Stimulated activated CD4-positive, alpha-beta T cell treated with anti-CD3 and anti-CD28 coated beads, Interleukin-1b, Interleukin-23, amount 100 ng/mL, for 48 hours (primary cell): Measurements from ENCODE around the gene PITX1.

Experiments
- DNase-seq: peaks from one replicate; pipeline ENCODE4 v3.0.0-alpha.2; 2020

PITX1 gene

GRCh38 chr5:135027697-135028615 is 6.1 kb downstream of the PITX1 start:
- DNase-seq, result no peak

GRCh38 chr5:135027266-135027696 is 6.7 kb downstream of the PITX1 start:
- no peak for DNase-seq

DNA sequence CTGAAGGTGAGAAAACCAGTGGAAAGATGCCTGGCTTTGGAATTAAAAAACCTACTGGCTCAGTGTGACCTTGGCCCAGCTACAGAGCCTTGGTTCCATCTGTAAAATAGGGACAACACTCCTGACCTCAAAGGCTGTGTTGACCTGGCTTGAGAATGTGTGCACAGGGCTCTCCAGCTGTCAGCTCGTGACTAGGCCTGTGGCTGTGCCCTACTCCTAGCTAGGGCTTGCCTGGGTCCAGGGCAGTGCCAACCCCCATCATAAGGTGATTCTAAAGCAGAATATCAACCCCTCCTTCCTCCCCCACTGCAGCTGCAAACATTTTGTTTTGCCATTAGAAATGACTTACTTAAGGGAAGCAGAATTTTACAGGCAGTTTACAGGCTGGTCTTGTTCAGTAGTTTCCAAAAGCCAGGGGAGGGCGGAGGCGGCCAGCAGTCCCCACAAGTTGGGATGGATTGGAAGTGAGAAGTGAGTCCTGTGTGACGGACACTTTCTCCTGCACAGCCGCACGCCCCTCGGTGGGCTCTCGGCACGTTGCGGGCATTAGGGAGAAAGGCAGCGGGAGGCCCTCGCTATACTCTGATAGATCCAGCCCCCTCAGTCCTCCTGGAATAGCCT is 7.3 kb downstream of the PITX1 start:
- DNase-seq, result no peak

GRCh38 chr5:135025730-135026644 is 8.0 kb downstream of the PITX1 start:
- no peak for DNase-seq

DNA sequence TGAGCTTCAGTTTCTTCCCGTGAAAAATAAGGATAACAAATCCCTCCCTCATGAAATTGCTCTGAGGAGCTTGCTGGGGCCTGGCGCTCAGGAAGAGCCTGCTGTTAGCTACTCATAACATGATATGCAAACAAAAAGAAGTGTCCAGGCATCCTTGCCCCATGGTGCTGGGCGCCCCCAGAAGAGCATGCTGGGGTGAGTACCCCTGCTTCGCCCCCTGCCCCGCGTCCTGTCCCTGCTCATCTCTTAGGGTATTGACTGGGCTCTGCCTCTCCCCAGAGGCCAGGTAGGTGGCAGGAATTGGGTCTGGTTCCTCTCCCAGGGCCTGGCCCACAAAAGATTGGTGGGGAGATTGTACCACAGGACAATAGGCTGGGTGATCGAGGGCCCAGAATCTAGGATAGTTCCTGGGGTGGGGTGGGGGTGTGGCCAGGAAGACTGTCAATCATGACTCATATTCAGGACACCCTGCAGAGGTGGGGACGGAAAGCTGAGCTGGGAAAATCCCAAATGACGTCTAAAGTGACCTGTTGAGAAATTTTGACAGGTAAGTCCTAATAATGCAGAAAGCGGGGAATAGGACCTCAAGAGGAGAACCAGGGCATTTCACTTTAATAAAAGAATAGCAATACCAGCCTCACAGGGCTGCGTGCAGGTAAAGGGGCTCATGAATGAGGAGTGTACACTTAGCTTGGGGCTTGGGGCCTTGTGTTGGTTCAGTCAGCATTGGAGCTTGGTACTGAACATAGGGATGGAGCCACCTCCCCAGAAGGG is 8.9 kb downstream of the PITX1 start:
- DNase-seq, result no peak

GRCh38 chr5:135020111-135020895 is 13.7 kb downstream of the PITX1 start:
- DNase-seq, result no peak

DNA sequence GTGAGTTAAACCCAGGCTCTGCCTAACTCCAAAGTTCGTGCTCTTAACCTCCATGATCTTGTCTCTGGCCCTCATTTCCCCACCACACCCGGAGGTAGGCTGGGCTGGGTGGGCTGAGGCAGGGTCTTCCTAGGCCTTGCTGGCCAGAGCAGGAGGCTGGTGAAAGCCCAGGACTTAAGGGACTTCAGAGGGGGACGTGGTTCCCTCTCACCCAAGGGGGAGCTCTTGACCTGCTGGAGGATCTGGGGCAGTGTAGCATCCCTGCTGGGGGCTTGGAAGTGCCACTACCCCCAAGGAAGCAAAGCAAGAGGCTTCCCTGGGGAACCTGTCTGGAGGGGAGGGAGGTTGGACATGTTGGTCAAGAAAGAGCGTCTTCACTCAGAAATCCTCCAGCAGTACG is 14.7 kb downstream of the PITX1 start:
- DNase-seq, result no peak

- no peak for DNase-seq
These were observed 15.6 kb downstream of the PITX1 start for GRCh38 chr5:135018457-135018856.

DNA sequence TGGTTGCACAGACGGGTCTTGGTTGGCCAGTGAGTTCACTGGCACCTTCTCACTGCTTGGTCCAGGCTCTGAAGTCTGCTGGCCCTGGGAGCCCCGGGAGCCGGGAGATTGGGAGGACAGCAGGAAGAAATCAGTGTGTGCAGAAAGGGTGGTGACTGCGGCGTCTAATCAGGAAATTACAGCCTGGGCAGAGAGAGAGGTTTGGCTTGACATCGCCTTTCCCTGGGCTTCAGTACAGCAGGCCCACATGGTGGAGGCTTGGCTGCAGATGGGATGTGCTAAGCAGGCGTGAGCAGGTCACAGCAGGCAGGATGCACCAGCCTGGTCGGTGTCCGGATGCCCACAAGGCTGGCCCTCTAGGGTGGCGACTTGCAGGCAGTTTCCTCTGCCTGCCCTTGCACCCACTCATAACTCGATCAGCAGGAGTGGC is 17.2 kb downstream of the PITX1 start:
- no peak for DNase-seq

GRCh38 chr5:135015942-135016341 is 18.1 kb downstream of the PITX1 start:
- DNase-seq, result no peak

DNA sequence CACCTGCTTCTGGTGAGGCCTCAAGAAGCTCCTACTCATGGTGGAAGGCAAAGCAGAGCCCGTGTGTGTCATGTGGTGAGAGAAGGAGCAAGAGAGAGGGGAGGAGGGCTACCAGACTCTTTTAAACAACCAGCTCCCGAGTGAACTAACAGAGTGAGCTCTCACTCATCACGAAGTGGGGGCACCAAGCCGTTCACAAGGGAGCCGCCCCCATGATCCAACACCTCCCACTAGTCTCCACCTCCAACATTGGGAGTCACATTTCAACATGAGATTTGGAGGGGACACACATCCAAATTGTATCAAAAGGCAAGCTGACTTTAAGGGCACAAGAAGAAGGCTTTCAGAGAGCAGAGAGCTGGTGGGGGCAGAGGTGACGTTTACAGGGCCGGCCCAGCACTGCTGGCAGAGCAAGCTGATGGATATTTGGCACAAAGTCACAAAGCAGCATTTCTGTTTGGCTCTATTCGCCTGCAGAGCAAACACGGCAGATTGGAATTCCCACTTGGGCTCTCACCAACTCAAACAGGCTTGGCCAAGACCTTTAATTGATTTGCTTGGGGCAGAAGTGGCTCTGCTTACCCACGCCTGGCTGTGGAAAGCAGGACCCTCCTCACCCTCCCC is 20.0 kb downstream of the PITX1 start:
- no peak for DNase-seq

DNA sequence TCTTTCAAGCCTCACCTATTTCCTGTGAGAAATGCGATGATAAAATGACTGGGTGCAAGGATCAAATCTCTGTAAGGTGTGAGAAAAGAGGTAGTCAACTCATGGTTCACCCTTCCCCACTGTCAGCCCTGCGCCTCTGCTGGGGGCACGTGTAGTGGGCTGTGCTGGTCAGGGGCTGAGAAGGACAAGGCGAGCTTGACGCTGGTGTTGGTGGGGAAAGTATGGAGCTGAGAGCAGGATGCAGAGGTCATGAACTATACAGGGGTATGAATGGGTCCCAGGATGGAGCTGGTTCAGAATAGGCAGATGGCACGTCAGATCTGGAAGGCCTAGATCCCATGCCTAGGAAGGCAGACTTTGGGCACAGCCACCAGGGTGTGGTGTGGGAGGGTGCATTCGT is 20.6 kb downstream of the PITX1 start:
- no peak for DNase-seq

DNA sequence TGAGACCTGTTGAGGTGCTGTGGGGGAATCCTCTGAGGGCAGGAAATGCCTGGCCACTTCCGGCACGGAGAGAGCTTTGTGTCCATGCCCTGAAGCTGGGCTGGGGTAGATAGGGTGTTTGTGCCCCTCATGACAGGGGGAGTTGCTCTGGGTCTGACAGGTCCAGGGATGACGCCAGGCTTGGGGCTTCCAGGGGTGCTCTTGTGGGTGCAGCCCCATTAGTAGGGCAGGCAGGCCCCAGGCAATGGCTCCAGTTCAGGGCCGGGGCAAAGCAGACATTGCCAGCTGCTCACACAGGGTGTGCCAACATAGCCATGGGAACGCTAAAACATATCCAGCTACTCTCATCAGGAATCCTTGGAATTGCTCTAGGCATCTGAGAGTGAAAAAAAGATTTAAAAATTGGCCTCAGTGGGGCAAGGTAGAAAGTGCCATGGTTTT is 21.1 kb downstream of the PITX1 start:
- no peak for DNase-seq

GRCh38 chr5:135012033-135012588 is 21.9 kb downstream of the PITX1 start:
- DNase-seq, result no peak

DNA sequence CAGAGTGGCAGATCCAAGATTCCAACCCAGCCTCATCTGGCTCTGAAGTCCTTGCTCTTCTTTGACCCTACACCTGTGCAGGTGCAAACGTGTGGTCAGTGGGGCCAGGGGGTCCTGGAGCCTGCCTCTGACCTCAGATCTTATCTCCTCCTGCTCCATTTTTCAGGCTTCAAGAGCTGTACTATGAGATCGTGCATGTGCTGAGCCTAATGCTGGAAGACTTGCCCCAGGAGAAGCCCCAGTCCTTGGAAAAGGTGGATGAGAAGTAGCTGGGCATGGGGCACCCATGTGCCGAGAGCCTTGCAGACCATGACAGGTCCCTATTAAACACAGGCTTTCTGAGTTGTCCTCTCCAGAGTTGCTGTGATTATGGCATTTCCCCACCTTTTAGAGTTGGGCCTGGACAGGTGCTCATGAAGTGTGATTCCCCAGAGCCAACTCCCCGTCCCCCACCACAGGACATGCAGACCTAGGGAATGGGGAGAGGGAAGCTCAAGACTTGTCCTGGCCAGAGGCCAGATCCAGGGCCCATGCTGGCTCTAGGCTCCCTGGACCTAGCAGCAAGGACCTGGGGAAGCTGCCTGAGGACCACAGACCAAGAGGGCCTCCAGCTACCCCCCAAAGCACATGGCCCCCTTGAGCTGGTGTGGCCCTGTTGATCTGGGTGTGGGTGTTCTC is 22.5 kb downstream of the PITX1 start:
- DNase-seq, result no peak

GRCh38 chr5:135010502-135011354 is 23.3 kb downstream of the PITX1 start:
- DNase-seq, result no peak

DNA sequence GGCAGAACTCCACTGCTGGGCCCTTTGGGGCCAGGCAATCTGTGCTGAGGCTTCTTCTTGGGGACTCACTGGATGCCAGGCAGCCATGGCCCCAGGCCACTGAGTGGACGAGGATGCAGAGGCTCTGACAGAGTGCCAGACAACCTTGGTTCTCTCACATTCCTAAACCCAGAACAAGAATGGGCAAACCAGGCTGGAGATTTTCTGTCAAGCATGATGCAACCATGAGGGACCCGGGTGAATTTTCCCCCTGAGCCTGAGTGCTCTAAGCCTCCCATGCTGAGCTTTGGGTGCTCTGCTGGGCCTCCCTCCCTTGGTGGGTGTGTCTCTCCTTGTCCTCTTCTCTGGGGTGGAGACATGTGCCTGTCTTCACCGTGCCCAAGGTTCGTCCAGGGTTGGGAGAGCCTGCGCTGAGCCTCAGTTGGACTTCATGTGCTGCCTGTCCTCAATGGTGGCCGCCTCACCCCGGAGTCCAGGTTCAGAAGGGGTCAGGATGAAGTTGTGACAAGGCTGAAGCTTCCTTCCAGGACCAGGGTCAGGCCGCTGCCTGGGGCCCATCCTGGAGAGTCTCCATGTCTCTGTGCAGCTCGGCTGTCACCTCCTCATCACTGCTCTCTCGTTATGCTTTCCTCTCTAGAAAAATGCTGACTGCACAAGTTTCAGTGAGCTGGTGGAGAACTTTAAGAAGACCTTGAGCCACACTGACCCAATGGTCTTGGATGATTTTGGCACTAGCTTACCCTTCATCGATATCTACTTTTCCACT is 24.1 kb downstream of the PITX1 start:
- DNase-seq, result no peak
